ENCODE measurements around the gene SOX4. TPM values are rescaled to one million over a fixed set of nuclear protein-coding genes. Genes with fewer than 3 reads are reported as not detected.

The SOX4 gene
- polyA plus RNA-seq, 5 donors, result 84.3 to 109 (median 103) TPM

- no peak for DNase-seq
Observed at GRCh38 chr6:21611485-21611884, 17.9 kb downstream of the SOX4 start.

DNA sequence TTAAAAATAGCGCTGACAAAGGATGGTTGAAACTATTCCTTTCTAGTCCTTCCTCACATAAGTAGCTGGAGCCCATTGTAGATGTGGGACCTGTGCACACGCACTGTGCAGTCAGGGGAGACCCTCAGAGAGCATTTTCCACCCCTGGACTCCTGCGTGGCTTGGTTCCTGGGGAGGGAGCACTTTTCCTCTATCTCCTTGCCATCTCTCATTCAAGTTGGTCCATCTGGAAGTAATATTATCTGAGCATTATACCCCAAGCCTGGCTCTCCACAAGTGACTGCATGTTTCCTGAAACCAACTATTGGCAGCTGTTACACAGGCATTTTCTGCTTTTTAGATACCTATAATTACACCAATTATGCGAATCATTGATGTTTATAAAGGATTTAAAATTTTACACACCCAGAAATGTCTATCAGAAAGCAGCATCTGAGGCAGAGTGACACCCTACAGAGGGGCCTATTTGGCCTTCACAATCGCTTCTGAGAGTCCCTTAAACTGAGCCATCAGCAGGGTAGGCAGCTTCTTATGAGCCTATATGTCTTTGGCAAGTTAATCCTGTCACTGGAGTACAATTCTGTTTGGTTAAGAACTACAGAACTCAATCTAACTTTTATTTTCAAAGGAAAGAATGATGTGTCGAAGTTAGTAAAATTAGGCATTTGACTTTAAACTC is 18.7 kb downstream of the SOX4 start:
- no peak for DNase-seq

DNA sequence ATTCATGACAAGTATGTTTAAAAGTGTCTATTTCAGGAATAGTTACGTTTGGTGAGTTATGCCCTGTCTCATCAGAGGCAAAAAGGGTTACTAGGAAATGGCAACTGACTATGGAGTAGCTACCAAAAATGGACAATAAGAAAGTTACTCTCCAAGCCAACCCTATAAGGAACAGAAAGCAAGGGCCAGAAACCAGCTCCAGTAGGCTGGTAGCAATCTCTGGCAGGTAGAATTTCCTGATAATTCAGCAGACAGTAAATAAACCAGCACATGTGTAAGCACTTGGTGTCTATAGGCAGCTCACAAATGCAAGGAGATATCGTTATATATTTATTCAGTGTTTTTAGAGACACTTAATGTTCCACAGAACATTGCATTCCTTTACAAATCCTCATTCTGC is 20.3 kb downstream of the SOX4 start:
- no peak for DNase-seq

DNA sequence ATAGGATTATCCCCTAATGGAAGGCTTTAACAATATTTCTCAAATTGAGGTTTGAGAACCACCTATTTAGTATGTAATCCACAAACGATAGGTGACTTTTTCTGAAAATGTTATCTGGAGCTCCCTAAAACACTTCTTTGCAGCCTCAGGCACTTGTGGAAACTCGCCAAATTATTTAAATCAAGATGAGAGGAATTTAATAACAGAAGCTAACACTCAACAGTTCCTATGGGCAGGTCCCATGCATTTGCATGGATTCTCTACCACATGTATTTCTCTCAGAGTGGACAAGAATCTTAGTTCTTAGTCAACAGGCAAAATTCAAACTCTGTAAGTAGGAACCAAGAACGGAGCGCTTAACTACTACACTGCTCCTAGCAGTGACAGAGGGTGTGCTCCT is 20.7 kb downstream of the SOX4 start:
- DNase-seq, result no peak

GRCh38 chr6:21615504-21615903 is 22.0 kb downstream of the SOX4 start:
- no peak for DNase-seq

DNA sequence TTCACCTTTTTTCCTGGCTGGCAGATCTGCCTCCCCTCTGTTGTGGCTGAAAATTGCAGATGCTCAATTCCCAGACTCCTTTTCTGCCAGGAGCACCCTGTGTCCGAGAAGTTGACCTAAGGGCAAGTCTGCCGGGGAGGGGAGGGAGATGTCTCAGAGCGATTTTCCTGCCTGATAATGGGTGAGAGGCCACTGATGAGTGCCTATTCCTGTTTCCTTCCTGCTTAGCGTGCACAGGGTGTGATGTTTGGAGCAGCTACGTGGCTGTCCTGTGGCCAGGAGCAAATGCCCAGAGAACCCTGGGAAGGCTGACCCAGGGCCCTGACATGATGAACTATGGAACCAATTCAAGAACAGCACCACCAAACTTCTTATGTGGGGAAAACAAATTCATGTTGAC is 22.5 kb downstream of the SOX4 start:
- DNase-seq, result no peak

DNA sequence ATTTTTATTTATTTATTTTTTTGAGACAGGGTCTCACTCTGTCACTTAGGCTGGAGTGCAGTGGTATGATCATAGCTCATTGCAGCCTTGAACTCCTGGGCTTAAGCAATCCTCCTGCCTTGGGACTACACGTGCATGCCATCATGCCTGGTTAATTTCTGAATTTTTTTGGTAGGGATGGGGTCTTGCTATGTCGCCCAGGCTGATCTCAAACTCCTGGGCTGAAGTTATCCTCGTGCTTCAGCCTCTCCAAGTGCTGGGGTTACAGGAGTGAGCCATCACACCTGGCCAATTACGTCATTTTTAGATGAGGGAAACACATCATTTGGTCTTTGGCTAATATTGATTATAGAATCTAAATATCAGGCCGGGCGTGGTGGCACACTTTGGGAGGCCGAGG is 32.1 kb downstream of the SOX4 start:
- DNase-seq, result no peak

DNA sequence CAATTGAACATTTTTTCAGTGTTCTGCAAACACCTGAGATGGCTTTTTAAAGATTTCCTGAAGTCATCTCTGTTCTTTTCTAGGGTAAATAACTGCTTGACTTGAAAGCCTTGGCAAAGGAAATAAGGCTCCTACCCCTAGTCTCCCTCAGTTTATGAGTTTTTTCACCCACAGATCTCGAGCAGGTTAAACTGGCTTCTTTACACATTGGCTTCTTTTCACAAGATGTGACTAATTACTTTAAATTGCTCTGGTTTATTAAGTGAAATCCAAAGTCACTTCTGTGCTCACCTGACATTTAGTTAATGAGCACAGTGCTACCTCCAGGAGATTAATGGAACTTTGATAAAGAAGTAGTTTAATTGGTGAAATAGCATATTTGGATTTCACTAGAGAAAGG is 33.2 kb downstream of the SOX4 start:
- DNase-seq, result no peak

DNA sequence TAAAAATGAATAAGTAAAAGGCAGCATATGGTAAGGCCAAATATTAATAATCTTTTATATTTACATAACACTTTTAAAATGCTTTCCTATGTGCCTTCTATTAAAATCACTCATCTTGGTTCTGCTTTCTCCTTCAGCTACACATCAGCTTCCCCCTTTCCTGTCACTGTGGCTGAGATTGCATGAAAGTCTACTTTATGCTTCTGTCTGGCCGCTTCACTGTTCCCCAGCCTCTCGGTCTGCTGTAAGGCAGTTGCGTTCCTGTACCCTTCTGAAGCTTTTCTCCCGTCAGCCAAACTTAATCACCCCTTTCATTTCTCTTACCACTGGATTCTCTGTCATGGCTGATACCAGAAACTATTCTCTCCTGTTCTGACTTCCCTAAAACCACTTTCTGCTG is 34.6 kb downstream of the SOX4 start:
- DNase-seq, result no peak

DNA sequence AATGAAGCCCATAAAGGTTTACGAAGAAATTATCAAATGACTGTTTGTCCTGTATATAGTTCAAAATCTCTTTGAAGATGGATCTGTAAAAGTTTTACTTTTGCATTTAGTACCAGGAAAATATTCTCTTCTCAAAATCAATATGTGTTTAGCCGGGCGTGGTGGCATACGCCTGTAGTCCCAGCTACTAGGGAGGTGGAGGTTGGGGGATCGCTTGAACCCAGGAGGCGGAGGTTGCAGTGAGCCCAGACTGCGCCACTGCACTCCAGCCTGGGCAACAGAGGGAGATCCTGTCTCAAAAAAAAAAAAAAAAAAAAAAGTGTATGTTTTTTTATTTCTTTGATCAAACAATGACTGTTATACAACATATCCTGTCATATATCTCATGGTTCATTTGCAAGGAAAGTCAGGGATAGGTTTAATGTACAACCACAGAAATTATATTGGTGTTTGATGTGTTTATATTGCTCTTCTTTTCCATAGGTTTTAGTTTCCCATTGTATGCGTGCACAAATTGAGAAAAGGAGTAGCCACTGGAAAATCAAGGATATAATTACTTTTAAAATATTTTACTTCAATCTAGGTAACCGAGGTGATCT is 40.1 kb downstream of the SOX4 start:
- no peak for DNase-seq

DNA sequence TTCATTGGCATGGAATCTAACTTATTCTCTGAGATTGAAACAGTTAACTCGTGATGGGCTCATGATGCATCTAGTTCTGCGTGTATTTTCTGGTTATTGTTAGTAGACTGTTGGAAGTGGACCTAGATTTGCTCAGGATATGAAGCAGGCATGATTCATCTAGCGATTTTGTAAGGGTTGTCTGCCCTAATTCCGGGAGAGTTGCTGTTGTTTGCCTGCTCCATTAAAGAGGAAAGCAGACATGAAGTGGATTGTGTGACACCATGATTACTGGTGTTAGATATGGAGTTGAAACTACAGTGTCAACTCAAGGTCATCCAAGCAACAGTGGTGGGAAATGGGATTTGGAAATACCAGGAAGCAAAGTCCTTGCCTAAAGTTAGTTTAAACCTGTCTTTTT is 41.0 kb downstream of the SOX4 start:
- no peak for DNase-seq

- DNase-seq, result no peak
Observed at GRCh38 chr6:21636876-21637275, 43.3 kb downstream of the SOX4 start.

- DNase-seq, result no peak
Observed at GRCh38 chr6:21639316-21639715, 45.8 kb downstream of the SOX4 start.
